H1 (cell line): ENCODE measurements around the gene KCNV2. TPM values are rescaled to one million over a fixed set of nuclear protein-coding genes. Genes with fewer than 3 reads are reported as not detected.

Experiments used
- CTCF ChIA-PET: fragments of 300-600 bp; sonication (Branson Sonifier 250); formaldehyde crosslinking; loops from one replicate; lab custom pipeline; 2021; ENCODE audit not compliant: partially characterized antibody; lab: Charles Lee
- POLR2A ChIA-PET: fragments of 300-600 bp; sonication (Branson Sonifier 250); formaldehyde crosslinking; loops from one replicate; lab custom pipeline; 2021; ENCODE audit warnings: inconsistent platforms; ENCODE audit not compliant: partially characterized antibody; lab: Charles Lee
- DNase-seq, 2 experiments: peaks; one replicate each; pipeline versions ENCODE4 v3.0.0 to v3.0.0-alpha.2; 2010 to 2022; ENCODE audit warnings: low spot score in 2 of 2, low read depth in 1 of 2, mixed read lengths in 1 of 2
- FAIRE-seq: peaks from 2 replicates; lab custom pipeline; 2011; peaks lifted over from hg19 to GRCh38; lab: Jason Lieb, UNC
- H2AFZ ChIP-seq: 2 replicates; pipeline ENCODE4 v1.8.1; 2012; ENCODE audit warnings: low read length, inconsistent platforms
- H2AK5ac ChIP-seq: 2 replicates; pipeline ENCODE4 v1.6.1; 2013; ENCODE audit warnings: low read depth, low read length
- H2BK120ac ChIP-seq: replicated peaks from 2 replicates; pipeline ENCODE3; 2013; ENCODE audit warnings: low read depth, low read length, inconsistent platforms
- H2BK12ac ChIP-seq: 2 replicates; pipeline ENCODE4 v1.6.1; 2013; ENCODE audit warnings: low read depth, low read length
- H2BK15ac ChIP-seq: 2 replicates; pipeline ENCODE4 v1.6.1; 2013; ENCODE audit warnings: low read length
- H2BK20ac ChIP-seq: 2 replicates; pipeline ENCODE4 v1.6.1; 2013; ENCODE audit warnings: low read length
- H2BK5ac ChIP-seq: 2 replicates; pipeline ENCODE4 v1.6.1; 2013; ENCODE audit warnings: low read depth, low read length
- H3K14ac ChIP-seq: 2 replicates; pipeline ENCODE4 v1.6.1; 2013; ENCODE audit warnings: inconsistent platforms; ENCODE audit not compliant: insufficient read length
- H3K18ac ChIP-seq: 2 replicates; pipeline ENCODE4 v1.6.1; 2013; ENCODE audit warnings: low read length; ENCODE audit errors: extremely low read depth
- H3K23ac ChIP-seq: 2 replicates; pipeline ENCODE4 v1.6.1; 2013; ENCODE audit warnings: inconsistent platforms; ENCODE audit not compliant: insufficient read length
- H3K23me2 ChIP-seq: 2 replicates; pipeline ENCODE4 v1.6.1; 2013; ENCODE audit warnings: low read depth, low read length
- H3K27ac ChIP-seq: 2 replicates; pipeline ENCODE4 v1.6.1; 2011; ENCODE audit warnings: low read depth, low read length, inconsistent platforms
- H3K27me3 ChIP-seq, 4 experiments: replicated peaks in 1 of 4; 1 replicate in 1 of 4; 2 replicates in 3 of 4; pipeline versions ENCODE4 v1.6.1 to v1.8.1; 2011 to 2013; ENCODE audit warnings: low read length in 3 of 4, mild to moderate bottlenecking in 3 of 4, inconsistent platforms in 2 of 4, mixed read lengths in 2 of 4, moderate library complexity in 1 of 4; ENCODE audit not compliant: control insufficient read depth in 3 of 4, insufficient read depth in 3 of 4; ENCODE audit errors: extremely low read depth in 1 of 4
- H3K36me3 ChIP-seq, 4 experiments: 2 replicates each; pipeline versions ENCODE4 v1.6.1 to v1.8.1; 2011 to 2013; ENCODE audit warnings: mild to moderate bottlenecking in 4 of 4, low read length in 3 of 4, moderate library complexity in 2 of 4, control low read depth in 1 of 4, inconsistent platforms in 1 of 4; ENCODE audit not compliant: insufficient read depth in 4 of 4, control insufficient read depth in 2 of 4
- H3K4ac ChIP-seq: replicated peaks from 2 replicates; pipeline ENCODE3; 2013; ENCODE audit warnings: low read length, low read depth, mixed read lengths, inconsistent platforms; ENCODE audit not compliant: insufficient read length
- H3K4me1 ChIP-seq, 4 experiments: replicated peaks in 1 of 4; 1 replicate in 1 of 4; 2 replicates in 3 of 4; pipeline versions ENCODE4 v1.6.1 to v1.8.1; 2011 to 2013; ENCODE audit warnings: low read length in 3 of 4, inconsistent platforms in 2 of 4, mixed read lengths in 1 of 4; ENCODE audit not compliant: insufficient read depth in 4 of 4, control insufficient read depth in 3 of 4
- H3K4me2 ChIP-seq, 2 experiments: 2 replicates each; pipeline versions ENCODE4 v1.6.1 to v1.8.1; 2011 to 2013; ENCODE audit warnings: low read depth in 2 of 2, low read length in 2 of 2, control low read depth in 1 of 2, inconsistent platforms in 1 of 2, mild to moderate bottlenecking in 1 of 2; ENCODE audit not compliant: insufficient read depth in 1 of 2
- H3K4me3 ChIP-seq, 4 experiments: fragments of 200-600, 300-600 bp in 1 of 4; sonication (generic), shearing (Covaris generic), sonication (Bioruptor Twin) in 1 of 4; 2 replicates each; pipeline versions ENCODE4 v1.5.1 to v1.8.1; 2011 to 2016; ENCODE audit warnings: low read length in 4 of 4, low read depth in 3 of 4, control low read depth in 2 of 4, inconsistent platforms in 2 of 4, mild to moderate bottlenecking in 2 of 4, mixed read lengths in 1 of 4, moderate library complexity in 1 of 4; ENCODE audit not compliant: insufficient read depth in 2 of 4; ENCODE audit errors: extremely low read depth in 1 of 4
- H3K56ac ChIP-seq: replicated peaks from 2 replicates; pipeline ENCODE3; 2013; ENCODE audit warnings: low read depth, mild to moderate bottlenecking, mixed read lengths, low read length, inconsistent platforms; ENCODE audit not compliant: insufficient read length
- H3K79me1 ChIP-seq: 2 replicates; pipeline ENCODE4 v1.6.1; 2013; ENCODE audit warnings: low read depth, low read length, control low read depth
- H3K79me2 ChIP-seq, 2 experiments: 2 replicates each; pipeline versions ENCODE4 v1.6.1 to v1.8.1; 2012 to 2013; ENCODE audit warnings: low read length in 2 of 2, mild to moderate bottlenecking in 2 of 2, inconsistent platforms in 1 of 2; ENCODE audit not compliant: insufficient read depth in 2 of 2, control insufficient read depth in 1 of 2
- H3K9ac ChIP-seq, 4 experiments: replicated peaks in 1 of 4; 1 replicate in 1 of 4; 2 replicates in 3 of 4; pipeline versions ENCODE4 v1.6.1 to v1.8.1; 2011 to 2013; ENCODE audit warnings: low read depth in 3 of 4, low read length in 3 of 4, control low read depth in 2 of 4, mild to moderate bottlenecking in 2 of 4, moderate library complexity in 2 of 4, inconsistent platforms in 1 of 4; ENCODE audit errors: extremely low read depth in 1 of 4
- H3K9me3 ChIP-seq, 2 experiments: 2 replicates each; pipeline versions ENCODE4 v1.6.1 to v1.8.1; 2012 to 2013; ENCODE audit warnings: mild to moderate bottlenecking in 2 of 2, moderate library complexity in 2 of 2, control low read depth in 1 of 2, inconsistent platforms in 1 of 2, low read depth in 1 of 2, low read length in 1 of 2, mixed read lengths in 1 of 2; ENCODE audit not compliant: insufficient read depth in 2 of 2
- H4K20me1 ChIP-seq, 2 experiments: replicated peaks in 1 of 2; 2 replicates each; pipeline versions ENCODE3 to v1.8.1; 2011 to 2013; ENCODE audit warnings: inconsistent platforms in 2 of 2, low read length in 2 of 2, mild to moderate bottlenecking in 1 of 2; ENCODE audit not compliant: insufficient read depth in 2 of 2, control insufficient read depth in 1 of 2
- H4K5ac ChIP-seq: 2 replicates; pipeline ENCODE4 v1.6.1; 2013; ENCODE audit warnings: low read length, low read depth, mixed read lengths, inconsistent platforms; ENCODE audit not compliant: insufficient read length
- H4K8ac ChIP-seq: 2 replicates; pipeline ENCODE4 v1.8.0; 2013; ENCODE audit warnings: mild to moderate bottlenecking, moderate library complexity, low read length, inconsistent platforms; ENCODE audit not compliant: insufficient read depth; ENCODE audit errors: extremely low read depth
- H4K91ac ChIP-seq: replicated peaks from 2 replicates; pipeline ENCODE3; 2013; ENCODE audit warnings: low read length, mixed read lengths, inconsistent platforms; ENCODE audit not compliant: insufficient read length
- ASH2L ChIP-seq: fragments of 200-600, 300-600 bp; sonication (generic); IDR thresholded peaks from one replicate; pipeline ENCODE4 v1.7.1; 2017; ENCODE audit warnings: low read length
- BRCA1 ChIP-seq: IDR thresholded peaks from 2 replicates; pipeline ENCODE4 v1.6.1; 2012; ENCODE audit warnings: low read depth, low read length, improper control_type of control experiment
- JUN ChIP-seq: IDR thresholded peaks from 2 replicates; pipeline ENCODE4 v1.6.1; 2011; ENCODE audit warnings: low read depth, mild to moderate bottlenecking, improper control_type of control experiment, low read length
- KDM5A ChIP-seq: fragments of 200-600 bp; IDR thresholded peaks from 2 replicates; pipeline ENCODE4 v1.7.1; 2012; ENCODE audit warnings: mild to moderate bottlenecking, low read length, inconsistent platforms, mixed read lengths
- POLR2A ChIP-seq, 2 experiments: IDR thresholded peaks; 1 replicate in 1 of 2; 2 replicates in 1 of 2; pipeline ENCODE4 v1.6.1; 2011; ENCODE audit warnings: low read depth in 2 of 2, low read length in 2 of 2, mild to moderate bottlenecking in 2 of 2; ENCODE audit errors: control extremely low read depth in 1 of 2
- RBBP5 ChIP-seq: IDR thresholded peaks from 2 replicates; pipeline ENCODE4 v1.7.1; 2012; ENCODE audit warnings: low read depth, mild to moderate bottlenecking, inconsistent platforms, low read length, moderate library complexity, borderline replicate concordance
- SIRT6 ChIP-seq: IDR thresholded peaks from one replicate; pipeline ENCODE4 v1.7.1; 2012; ENCODE audit warnings: low read length, inconsistent platforms
- SIX5 ChIP-seq: IDR thresholded peaks from 2 replicates; pipeline ENCODE4 v1.6.1; 2011; ENCODE audit warnings: mild to moderate bottlenecking, low read depth, low read length
- SRF ChIP-seq: IDR thresholded peaks from 2 replicates; pipeline ENCODE4 v1.6.1; 2011; ENCODE audit warnings: mild to moderate bottlenecking, low read depth, low read length, moderate library complexity
- TAF1 ChIP-seq: IDR thresholded peaks from 2 replicates; pipeline ENCODE4 v1.6.1; 2011; ENCODE audit warnings: mild to moderate bottlenecking, low read depth, low read length
- TCF12 ChIP-seq: IDR thresholded peaks from 2 replicates; pipeline ENCODE4 v1.6.1; 2011; ENCODE audit warnings: low read depth, mild to moderate bottlenecking, low read length
- TEAD4 ChIP-seq: IDR thresholded peaks from 2 replicates; pipeline ENCODE4 v1.6.1; 2012; ENCODE audit warnings: low read depth, low read length, inconsistent platforms, mixed read lengths
- ZNF274 ChIP-seq: IDR thresholded peaks from 2 replicates; pipeline ENCODE4 v1.7.0; 2012; ENCODE audit warnings: low read length, borderline replicate concordance; ENCODE audit errors: extremely low read depth
- WGBS, 2 experiments: shearing (Covaris generic) in 1 of 2; methylation state at CpG; one replicate each; pipeline versions ENCODE4 v1.1.6 to v1.1.7; 2013 to 2015; ENCODE audit warnings: low lambda C conversion rate in 2 of 2, mixed read lengths in 2 of 2, inconsistent platforms in 1 of 2, low coverage in 1 of 2, missing lambda C conversion rate in 1 of 2; ENCODE audit not compliant: insufficient replicate concordance in 2 of 2, insufficient coverage in 1 of 2, insufficient read length in 1 of 2; ENCODE audit errors: extremely low coverage in 1 of 2, missing lambda C conversion rate in 1 of 2; 5-methylcytosine and 5-hydroxymethylcytosine counted together
- long read RNA-seq, 2 experiments: library from RNA in 1 of 2; library from capped mRNA in 1 of 2; stranded (forward); transcript quantifications; one replicate each; pipeline ENCODE4 v2.0.0, GENCODE V29; 2021; ENCODE audit warnings: inconsistent platforms in 1 of 2
- polyA minus RNA-seq, 3 experiments: library from RNA; depleted of rRNA, polyadenylated mRNA; stranded (reverse); fragments of >200 nt; gene quantifications; 1 replicate in 2 of 3; 2 replicates in 1 of 3; pipeline ENCODE4 v1.2.3, GENCODE V29; 2011
- polyA plus RNA-seq, 7 experiments: library from polyadenylated mRNA; depleted of rRNA in 3 of 7; stranded (reverse) in 5 of 7; unstranded in 2 of 7; fragments of >200 nt in 5 of 7; fragments of 200-250 nt in 2 of 7; gene quantifications; 1 replicate in 5 of 7; 2 replicates in 1 of 7; 4 replicates in 1 of 7; pipeline versions ENCODE4 v1.2.1 to v1.2.3, GENCODE V29; 2011 to 2013; ENCODE audit warnings: missing spikeins in 2 of 7, mixed read lengths in 2 of 7
- total RNA-seq: library from RNA; stranded (reverse); fragmentation: NEBNext Ultra II Directional; extraction: Animal tissue kit (Norgen Biotek cat#: 25700); gene quantifications from 2 replicates; pipeline ENCODE4 v1.2.1, GENCODE V29; 2021

The KCNV2 gene
- total RNA-seq (not detected in 2 replicates), polyA plus RNA-seq (2011; rRNA removed) (not detected in 2 replicates), polyA minus RNA-seq (2011; rRNA and poly(A)+ RNA removed) (not detected in 2 replicates)
- not detected for polyA plus RNA-seq (2011; cell fraction: cytosol; rRNA removed)
- polyA plus RNA-seq (2011; cell fraction: nucleus; rRNA removed), result not detected
- 0.34 to 0.62 TPM (median 0.50 TPM) in 3 of 4 replicates, not detected in the other for polyA plus RNA-seq (2012, experiment 1 of 2)
- not detected for polyA plus RNA-seq (2012, experiment 2 of 2)
- not detected for polyA plus RNA-seq (2013, experiment 1 of 2)
- polyA plus RNA-seq (2013, experiment 2 of 2), result not detected
- not detected for polyA minus RNA-seq (2011; cell fraction: cytosol; rRNA and poly(A)+ RNA removed)
- not detected for polyA minus RNA-seq (2011; cell fraction: nucleus; rRNA and poly(A)+ RNA removed)
- long read RNA-seq, experiment 1, result 0 reads
- long read RNA-seq, experiment 2, result 0 reads

GRCh38 chr9:2717385-2717784 is at the start of gene KCNV2:
Gene KCNV2, plus strand, starts transcription at chr9:2717510. Its CDS starts 230 bp downstream, at chr9:2717740.
- no peak within 1 kb of the TSS for H3K23ac ChIP-seq
- no peak within 1 kb of the TSS for H3K4me2 ChIP-seq
- no peaks in the 10 kb centered on the region for H4K20me1 ChIP-seq
- no peaks in the 10 kb centered on the region; a peak in 1 of 4 replicates for H3K9me3 ChIP-seq
- TF ChIP-seq JUN, result no peak
- TF ChIP-seq TEAD4, result no peak
- TF ChIP-seq TAF1, result no peak
- no peak for TF ChIP-seq SRF
- TF ChIP-seq ZNF274, result no peak
- no peak for TF ChIP-seq SIRT6
- TF ChIP-seq RBBP5, result no peak
- TF ChIP-seq POLR2A (IDR thresholded peaks at IDR 0.05; ENCODE audit: control extremely low read depth in 1 of 2, low read depth in 2 of 2, low read length in 2 of 2), result no peak
- no peak for TF ChIP-seq BRCA1
- no peak for TF ChIP-seq SIX5
- TF ChIP-seq TCF12, result no peak
- TF ChIP-seq ASH2L, result no peak
- no peak for TF ChIP-seq KDM5A
- H3K56ac ChIP-seq, result no peak within 1 kb of the TSS
- no peak within 1 kb of the TSS for H2BK120ac ChIP-seq
- no peak for DNase-seq
- H3K9ac ChIP-seq, result no peak within 1 kb of the TSS
- H3K18ac ChIP-seq, result no peak within 1 kb of the TSS
- no peaks in the 10 kb centered on the region for H3K79me1 ChIP-seq
- ChIA-PET POLR2A (interaction anchor here (1.2 kb wide), 1 partner anchor 11 kb away, joined by 5 read pairs; no protein-coding TSS in a partner anchor), CTCF (interaction anchor here (0.6 to 3.4 kb wide), 3 partner anchors 10 to 803 kb away, joined by 3 to 11 read pairs (median 3); no protein-coding TSS in a partner anchor)
- no peaks in the 10 kb centered on the region for H3K27me3 ChIP-seq
- H2BK15ac ChIP-seq, result no peak within 1 kb of the TSS
- no peak within 1 kb of the TSS for H2BK12ac ChIP-seq
- no peak within 1 kb of the TSS for H2BK20ac ChIP-seq
- no peak for FAIRE-seq
- H2AK5ac ChIP-seq, result no peak within 1 kb of the TSS
- H3K27ac ChIP-seq, result no peak within 1 kb of the TSS
- no peak within 1 kb of the TSS for H4K8ac ChIP-seq
- H3K36me3 ChIP-seq, result peaks cover 0 to 9% (median 2%) of the 10 kb centered on the region in 4 experiments; a peak in 2 of 8 replicates
- H3K14ac ChIP-seq, result no peak within 1 kb of the TSS
- 88% methylated on average over 7 of the region's 7 CpGs; no CpG with 5 or more reads in 1 of the 2 experiments for WGBS, 2 experiments
- no peaks in the 10 kb centered on the region for H3K4me1 ChIP-seq
- no peak within 1 kb of the TSS for H3K4me3 ChIP-seq
- H3K4ac ChIP-seq, result no peak within 1 kb of the TSS
- H2BK5ac ChIP-seq, result no peak within 1 kb of the TSS; the same call in 1 of the 2 replicates
- H2AFZ ChIP-seq, result no peak within 1 kb of the TSS
- H3K79me2 ChIP-seq, result no peaks in the 10 kb centered on the region
- H3K23me2 ChIP-seq, result no peaks in the 10 kb centered on the region
- no peak within 1 kb of the TSS for H4K5ac ChIP-seq
- no peak within 1 kb of the TSS for H4K91ac ChIP-seq
